Keratinocyte (primary cell): ENCODE data around the gene HSH2D. TPM values are rescaled to one million over a fixed set of nuclear protein-coding genes. Genes with fewer than 3 reads are reported as not detected.
A peak's percentile ranks its signal among the peaks of the same experiment; 100 is the strongest.

ENCODE experiments used
- DNase-seq: peaks from one replicate; pipeline ENCODE4 v3.0.0-alpha.2; 2011; ENCODE audit warnings: low read depth, missing footprints, low spot score
- FAIRE-seq: peaks from 2 replicates; lab custom pipeline; 2011; peaks lifted over from hg19 to GRCh38; lab: Jason Lieb, UNC
- H2AFZ ChIP-seq: 2 replicates; pipeline ENCODE4 v1.6.0; 2012; ENCODE audit warnings: low read length, control low read depth, inconsistent platforms; ENCODE audit not compliant: control insufficient read depth
- H3K27ac ChIP-seq: 2 replicates; pipeline ENCODE4 v1.5.1; 2011; ENCODE audit warnings: low read length; ENCODE audit not compliant: control insufficient read depth, insufficient read depth
- H3K27me3 ChIP-seq: 3 replicates; pipeline ENCODE4 v1.6.0; 2011; ENCODE audit warnings: low read length; ENCODE audit not compliant: control insufficient read depth, insufficient read depth; ENCODE audit errors: extremely low read depth
- H3K36me3 ChIP-seq, 2 experiments: 2 replicates in 1 of 2; 3 replicates in 1 of 2; pipeline ENCODE4 v1.5.1; 2011; ENCODE audit warnings: low read length in 2 of 2, mild to moderate bottlenecking in 1 of 2; ENCODE audit not compliant: control insufficient read depth in 2 of 2, insufficient read depth in 2 of 2; ENCODE audit errors: extremely low read depth in 1 of 2
- H3K4me1 ChIP-seq: 3 replicates; pipeline ENCODE4 v1.5.1; 2011; ENCODE audit warnings: low read length; ENCODE audit not compliant: control insufficient read depth, insufficient read depth; ENCODE audit errors: extremely low read depth
- H3K4me2 ChIP-seq: 3 replicates; pipeline ENCODE4 v1.6.0; 2011; ENCODE audit warnings: low read depth, low read length; ENCODE audit not compliant: control insufficient read depth, insufficient read depth; ENCODE audit errors: extremely low read depth
- H3K4me3 ChIP-seq, 3 experiments: fragments of 200-600 bp in 1 of 3; sonication (generic) in 1 of 3; 2 replicates in 2 of 3; 3 replicates in 1 of 3; pipeline ENCODE4 v1.5.1; 2011 to 2016; ENCODE audit warnings: low read length in 3 of 3, mild to moderate bottlenecking in 3 of 3, control low read depth in 2 of 3, inconsistent platforms in 1 of 3, low read depth in 1 of 3, mixed read lengths in 1 of 3, mixed run types in 1 of 3, moderate library complexity in 1 of 3; ENCODE audit not compliant: control insufficient read depth in 2 of 3, insufficient read depth in 2 of 3; ENCODE audit errors: extremely low read depth in 1 of 3
- H3K79me2 ChIP-seq: 2 replicates; pipeline ENCODE4 v1.6.0; 2012; ENCODE audit warnings: low read length; ENCODE audit not compliant: control insufficient read depth, insufficient read depth
- H3K9ac ChIP-seq: 3 replicates; pipeline ENCODE4 v1.6.0; 2011; ENCODE audit warnings: low read length; ENCODE audit not compliant: control insufficient read depth, insufficient read depth; ENCODE audit errors: extremely low read depth
- H3K9me1 ChIP-seq: 3 replicates; pipeline ENCODE4 v1.6.0; 2011; ENCODE audit warnings: low read length; ENCODE audit not compliant: control insufficient read depth, insufficient read depth; ENCODE audit errors: extremely low read depth
- H3K9me3 ChIP-seq: 2 replicates; pipeline ENCODE4 v1.5.1; 2012; ENCODE audit warnings: low read depth, low read length; ENCODE audit not compliant: control insufficient read depth
- H4K20me1 ChIP-seq: 3 replicates; pipeline ENCODE4 v1.6.0; 2011; ENCODE audit warnings: low read length; ENCODE audit not compliant: control insufficient read depth, insufficient read depth; ENCODE audit errors: extremely low read depth
- EZH2 ChIP-seq: IDR thresholded peaks from one replicate; pipeline ENCODE4 v1.6.1; 2012; ENCODE audit warnings: inconsistent platforms, mild to moderate bottlenecking, low read length, moderate library complexity
- dilution Hi-C: fragments of 300-500 bp; cut with MboI; formaldehyde crosslinking; loops from one replicate; pipeline ENCODE4 v1.7.0; 2020; ENCODE audit warnings: low sequenced_read_pairs; ENCODE audit not compliant: extremely low pct_ligation_motif_present
- polyA minus RNA-seq, 3 experiments: library from RNA; depleted of rRNA, polyadenylated mRNA; stranded (reverse); fragments of >200 nt; gene quantifications; 1 replicate in 1 of 3; 2 replicates in 1 of 3; 3 replicates in 1 of 3; pipeline ENCODE4 v1.2.3, GENCODE V29; 2011
- polyA plus RNA-seq, 5 experiments: library from polyadenylated mRNA; depleted of rRNA in 3 of 5; stranded (reverse) in 3 of 5; stranded (forward) in 1 of 5; unstranded in 1 of 5; fragments of >200 nt; gene quantifications; 1 replicate in 1 of 5; 2 replicates in 3 of 5; 3 replicates in 1 of 5; pipeline versions ENCODE4 v1.2.1 to v1.2.3, GENCODE V29; 2011 to 2012; ENCODE audit warnings: missing spikeins in 2 of 5, low read depth in 1 of 5, low replicate concordance in 1 of 5
- TF ChIP-seq, protein P1 (sequence below), 3 experiments: IDR thresholded peaks in 1 of 3; conservative IDR thresholded peaks in 1 of 3; optimal IDR thresholded peaks in 1 of 3; 2 replicates in 2 of 3; 3 replicates in 1 of 3; pipeline versions ENCODE3 to v1.5.1; 2011; ENCODE audit warnings: low read length in 3 of 3, mild to moderate bottlenecking in 3 of 3, moderate library complexity in 2 of 3, control low read depth in 1 of 3, inconsistent platforms in 1 of 3; ENCODE audit not compliant: insufficient read depth in 2 of 3; ENCODE audit errors: extremely low read depth in 1 of 3

Gene HSH2D, protein sequence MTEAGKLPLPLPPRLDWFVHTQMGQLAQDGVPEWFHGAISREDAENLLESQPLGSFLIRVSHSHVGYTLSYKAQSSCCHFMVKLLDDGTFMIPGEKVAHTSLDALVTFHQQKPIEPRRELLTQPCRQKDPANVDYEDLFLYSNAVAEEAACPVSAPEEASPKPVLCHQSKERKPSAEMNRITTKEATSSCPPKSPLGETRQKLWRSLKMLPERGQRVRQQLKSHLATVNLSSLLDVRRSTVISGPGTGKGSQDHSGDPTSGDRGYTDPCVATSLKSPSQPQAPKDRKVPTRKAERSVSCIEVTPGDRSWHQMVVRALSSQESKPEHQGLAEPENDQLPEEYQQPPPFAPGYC
- polyA plus RNA-seq (0.90 to 1.9 TPM (median 1.1 TPM) in 3 replicates), polyA minus RNA-seq (0.89 to 1.9 TPM (median 1.5 TPM) in 3 replicates)
- not detected for polyA plus RNA-seq (2011; ENCODE audit: low read depth)
- 0.36 and 0.75 TPM in 2 replicates for polyA plus RNA-seq (2011; cell fraction: cytosol; rRNA removed)
- polyA plus RNA-seq (2011; cell fraction: nucleus; rRNA removed) = 1.0 and 1.5 TPM in 2 replicates
- 0.23 and 1.4 TPM in 2 replicates for polyA plus RNA-seq (2012; ENCODE audit: low replicate concordance)
- not detected for polyA minus RNA-seq (2011; cell fraction: cytosol; rRNA and poly(A)+ RNA removed)
- 0.63 TPM in 1 of 2 replicates, not detected in the other for polyA minus RNA-seq (2011; cell fraction: nucleus; rRNA and poly(A)+ RNA removed)

DNA sequence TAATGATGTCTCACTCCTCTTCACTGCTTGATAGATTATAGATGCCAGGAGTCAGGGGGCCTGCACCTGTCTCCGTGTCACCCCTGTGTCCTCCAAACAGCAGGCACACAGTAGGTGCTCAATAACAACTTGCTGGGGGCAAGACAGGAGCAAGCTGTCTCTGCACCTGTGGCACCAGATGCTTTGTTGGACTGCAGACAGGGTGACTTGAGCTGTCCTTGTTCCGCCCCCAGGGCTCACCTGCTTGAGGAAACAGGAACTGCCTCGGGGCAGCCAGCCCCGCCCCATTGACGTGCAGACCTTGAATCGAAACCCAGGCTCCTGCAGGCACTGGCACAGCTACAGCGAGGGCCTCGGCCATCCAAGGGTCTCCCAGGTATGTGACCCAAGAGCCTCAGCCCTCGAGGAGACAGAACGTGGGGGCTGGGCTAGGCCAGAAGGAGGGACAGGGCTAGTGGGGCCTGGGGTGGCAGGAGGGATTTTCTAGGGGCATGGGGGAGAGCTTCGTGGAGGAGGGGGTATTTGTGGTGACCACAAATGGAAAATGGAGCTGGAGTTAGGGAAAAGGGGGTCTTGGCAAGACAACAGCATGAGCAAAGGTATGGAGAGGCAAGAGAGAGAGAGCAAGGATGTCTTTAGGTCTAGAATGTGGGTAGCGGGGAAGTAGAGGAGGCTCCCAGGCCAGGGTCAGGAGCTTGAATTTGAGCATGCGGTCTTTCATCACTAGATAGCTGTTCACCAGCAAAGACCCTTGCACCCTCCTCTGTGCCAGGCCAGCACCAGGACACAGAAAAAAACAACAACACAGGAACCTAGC lies at the start of gene HSH2D:
TSS of gene HSH2D (plus strand) at position 287 of the 817 bp plus-strand sequence. CDS start 5,066 bp downstream, outside the sequence.
- peaks cover 5% of the 10 kb centered on the region for H3K4me1 ChIP-seq
- peak within 1 kb of the TSS; percentile 22 for H3K4me2 ChIP-seq
- peak within 1 kb of the TSS; percentile 23 for H3K9ac ChIP-seq
- DNase-seq (no peak), FAIRE-seq (no peak)
- dilution Hi-C loops = no loop called here
- no peak within 1 kb of the TSS for H3K27ac ChIP-seq
- no peaks in the 10 kb centered on the region for H3K9me3 ChIP-seq
- no peak for TF ChIP-seq EZH2
- no peaks in the 10 kb centered on the region for H4K20me1 ChIP-seq
- H3K4me3 ChIP-seq = no peak within 1 kb of the TSS
- no peaks in the 10 kb centered on the region for H3K79me2 ChIP-seq
- no peaks in the 10 kb centered on the region for H3K36me3 ChIP-seq
- no peaks in the 10 kb centered on the region for H3K9me1 ChIP-seq
- no peak within 1 kb of the TSS for H2AFZ ChIP-seq
- H3K27me3 ChIP-seq = no peaks in the 10 kb centered on the region

DNA sequence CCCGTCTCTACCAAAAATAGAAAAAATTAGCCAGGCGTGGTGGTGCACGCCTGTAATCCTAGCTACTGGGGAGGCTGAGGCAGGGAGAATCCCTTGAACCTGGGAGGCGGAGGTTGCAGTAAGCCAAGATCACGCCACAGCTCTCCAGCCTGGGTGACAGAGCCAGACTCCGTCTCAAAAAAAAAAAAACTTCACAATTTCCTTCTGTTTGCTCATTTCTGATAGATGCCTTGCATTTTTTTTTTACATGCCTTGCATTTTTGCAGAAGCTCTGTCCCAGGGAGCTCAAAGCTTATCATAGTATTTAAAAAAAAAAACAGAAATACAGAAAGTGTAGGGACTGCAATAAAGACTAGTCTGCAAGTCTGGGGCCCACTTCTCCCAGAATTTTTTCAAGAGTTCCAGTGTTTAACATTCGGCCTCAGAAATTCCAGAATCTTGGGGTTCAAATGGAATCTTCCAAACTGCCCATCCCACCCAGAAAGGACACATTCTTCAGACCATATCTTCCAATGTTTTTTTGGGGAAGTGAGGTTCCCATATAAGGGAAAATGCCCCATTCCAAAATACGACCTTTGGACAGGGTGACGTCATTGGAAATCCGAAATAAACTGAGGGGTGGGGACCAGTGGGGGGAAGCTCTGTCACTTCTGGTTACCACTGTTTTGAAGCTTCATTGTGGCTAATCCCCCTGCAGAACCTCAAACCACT lies 49.0 kb upstream of the HSH2D start:
- Histone ChIP-seq H2AFZ (no peak overlapping the region), H3K4me3 (no peak overlapping the region), H3K27ac (no peak overlapping the region), H3K9me1 (no peaks in the 10 kb centered on the region), H3K9me3 (no peaks in the 10 kb centered on the region), H3K9ac (no peak overlapping the region), H3K79me2 (peaks cover 8% of the 10 kb centered on the region), H3K4me1 (no peaks in the 10 kb centered on the region), H3K4me2 (no peak overlapping the region), H4K20me1 (peaks cover 3% of the 10 kb centered on the region), H3K36me3 (peaks cover 50 to 65% of the 10 kb centered on the region in 2 experiments), H3K27me3 (no peaks in the 10 kb centered on the region)
- TF ChIP-seq, protein P1, sequence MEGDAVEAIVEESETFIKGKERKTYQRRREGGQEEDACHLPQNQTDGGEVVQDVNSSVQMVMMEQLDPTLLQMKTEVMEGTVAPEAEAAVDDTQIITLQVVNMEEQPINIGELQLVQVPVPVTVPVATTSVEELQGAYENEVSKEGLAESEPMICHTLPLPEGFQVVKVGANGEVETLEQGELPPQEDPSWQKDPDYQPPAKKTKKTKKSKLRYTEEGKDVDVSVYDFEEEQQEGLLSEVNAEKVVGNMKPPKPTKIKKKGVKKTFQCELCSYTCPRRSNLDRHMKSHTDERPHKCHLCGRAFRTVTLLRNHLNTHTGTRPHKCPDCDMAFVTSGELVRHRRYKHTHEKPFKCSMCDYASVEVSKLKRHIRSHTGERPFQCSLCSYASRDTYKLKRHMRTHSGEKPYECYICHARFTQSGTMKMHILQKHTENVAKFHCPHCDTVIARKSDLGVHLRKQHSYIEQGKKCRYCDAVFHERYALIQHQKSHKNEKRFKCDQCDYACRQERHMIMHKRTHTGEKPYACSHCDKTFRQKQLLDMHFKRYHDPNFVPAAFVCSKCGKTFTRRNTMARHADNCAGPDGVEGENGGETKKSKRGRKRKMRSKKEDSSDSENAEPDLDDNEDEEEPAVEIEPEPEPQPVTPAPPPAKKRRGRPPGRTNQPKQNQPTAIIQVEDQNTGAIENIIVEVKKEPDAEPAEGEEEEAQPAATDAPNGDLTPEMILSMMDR (optimal IDR thresholded peaks at IDR 0.05 in 1 of 3, IDR thresholded peaks at IDR 0.05 in 1 of 3, conservative IDR thresholded peaks at IDR 0.05 in 1 of 3; ENCODE audit: extremely low read depth in 1 of 3, insufficient read depth in 2 of 3, low read length in 3 of 3) = no peak
- TF ChIP-seq EZH2 = no peak
- FAIRE-seq (no peak), DNase-seq (no peak)
- dilution Hi-C loops = no loop called here
